Cardiac fibroblast (primary cell): ENCODE measurements around the gene PPARG.

ENCODE experiments used
- DNase-seq, 2 donors: peaks; one replicate each; pipeline versions ENCODE4 v3.0.0 to v3.0.0-alpha.2; 2010; ENCODE audit warnings: low read depth in 2 of 2
- H3K4me3 ChIP-seq, 2 donors: replicated peaks in 1 of 2; 1 replicate in 1 of 2; 2 replicates in 1 of 2; pipeline ENCODE4 v1.5.1; 2011; ENCODE audit warnings: low read depth in 2 of 2, low read length in 2 of 2, mild to moderate bottlenecking in 2 of 2, moderate library complexity in 1 of 2
- CTCF ChIP-seq: IDR thresholded peaks from one replicate; pipeline ENCODE4 v1.5.1; 2011; ENCODE audit warnings: low read depth, mild to moderate bottlenecking, low read length, inconsistent platforms

The PPARG gene

GRCh38 chr3:12470111-12470510 lies 181.2 kb downstream of the PPARG start:
- TF ChIP-seq CTCF: no peak
- peak in 1 of 2 donors; percentile 48 for DNase-seq

GRCh38 chr3:12470680-12471079 lies 181.8 kb downstream of the PPARG start:
- no peak for DNase-seq
- TF ChIP-seq CTCF: no peak
- no peak overlapping the region for H3K4me3 ChIP-seq

More at GRCh38 chr3:12470111-12470510, 181.2 kb downstream of the PPARG start:
- H3K4me3 ChIP-seq: no peak overlapping the region

GRCh38 chr3:12471241-12471640 lies 182.4 kb downstream of the PPARG start:
- TF ChIP-seq CTCF: no peak
- DNase-seq: no peak
- no peak overlapping the region for H3K4me3 ChIP-seq

GRCh38 chr3:12472000-12472610 lies 183.2 kb downstream of the PPARG start:
- no peak overlapping the region for H3K4me3 ChIP-seq
- no peak for DNase-seq
- no peak for TF ChIP-seq CTCF

GRCh38 chr3:12472796-12473195 lies 183.9 kb downstream of the PPARG start:
- no peak for TF ChIP-seq CTCF
- no peak overlapping the region for H3K4me3 ChIP-seq
- no peak for DNase-seq

- TF ChIP-seq CTCF: no peak
- no peak for DNase-seq
- no peak overlapping the region for H3K4me3 ChIP-seq
Observed at GRCh38 chr3:12473511-12473910, 184.6 kb downstream of the PPARG start.
